Endothelial cell (in vitro differentiated cells): ENCODE data around the gene ADORA2B. TPM values are rescaled to one million over a fixed set of nuclear protein-coding genes. Genes with fewer than 3 reads are reported as not detected.

ENCODE experiments used
- DNase-seq: peaks from one replicate; pipeline ENCODE4 v3.0.0; 2021; ENCODE audit warnings: low spot score
- H3K27ac Mint-ChIP-seq: one replicate; pipeline ENCODE4 v1.8.0; 2021; ENCODE audit warnings: mixed read lengths, inconsistent platforms; ENCODE audit not compliant: unreplicated experiment
- H3K27me3 Mint-ChIP-seq: one replicate; pipeline ENCODE4 v1.8.0; 2021; ENCODE audit warnings: mild to moderate bottlenecking, moderate library complexity, mixed read lengths, inconsistent platforms; ENCODE audit not compliant: unreplicated experiment
- H3K36me3 Mint-ChIP-seq: one replicate; pipeline ENCODE4 v1.8.0; 2021; ENCODE audit warnings: mild to moderate bottlenecking, low read depth, mixed read lengths, inconsistent platforms; ENCODE audit not compliant: unreplicated experiment
- H3K4me1 Mint-ChIP-seq: one replicate; pipeline ENCODE4 v1.8.0; 2021; ENCODE audit warnings: mild to moderate bottlenecking, mixed read lengths, inconsistent platforms; ENCODE audit not compliant: unreplicated experiment
- H3K4me3 Mint-ChIP-seq: one replicate; pipeline ENCODE4 v1.8.0; 2021; ENCODE audit warnings: mild to moderate bottlenecking, mixed read lengths, inconsistent platforms; ENCODE audit not compliant: unreplicated experiment
- H3K9me3 Mint-ChIP-seq: one replicate; pipeline ENCODE4 v1.8.0; 2021; ENCODE audit warnings: mixed read lengths, inconsistent platforms; ENCODE audit not compliant: unreplicated experiment
- CTCF ChIP-seq: fragments of 200-600 bp; sonication (generic); IDR thresholded peaks from one replicate; pipeline ENCODE4 v1.5.0; 2021; ENCODE audit warnings: antibody characterized with exemption; ENCODE audit not compliant: unreplicated experiment
- total RNA-seq: library from RNA; stranded (reverse); fragmentation: NEBNext Ultra II Directional; extraction: Animal tissue kit (Norgen Biotek cat#: 25700); gene quantifications from one replicate; pipeline ENCODE4 v1.2.1, GENCODE V29; 2021; ENCODE audit not compliant: unreplicated experiment

The ADORA2B gene
- total RNA-seq, 1 donor from 2014 or later: 5.2 TPM

GRCh38 chr17:15917438-15918027 lies 27.4 kb upstream of the ADORA2B start:
- no peak for DNase-seq
- Mint-ChIP-seq H3K4me1 (peaks cover 25% of the 10 kb centered on the region), H3K4me3 (no peak overlapping the region), H3K9me3 (peaks cover 5% of the 10 kb centered on the region), H3K27me3 (peaks cover 5% of the 10 kb centered on the region), H3K27ac (no peak overlapping the region), H3K36me3 (peaks cover 4% of the 10 kb centered on the region)
- TF ChIP-seq CTCF: no peak

GRCh38 chr17:15918261-15918660 lies 26.7 kb upstream of the ADORA2B start:
- peaks cover 5% of the 10 kb centered on the region for H3K9me3 Mint-ChIP-seq
- H3K36me3 Mint-ChIP-seq: peaks cover 4% of the 10 kb centered on the region
- no peak for TF ChIP-seq CTCF
- peaks cover 5% of the 10 kb centered on the region for H3K27me3 Mint-ChIP-seq
- peaks cover 25% of the 10 kb centered on the region for H3K4me1 Mint-ChIP-seq
- no peak for DNase-seq
- H3K4me3 Mint-ChIP-seq: no peak overlapping the region
- no peak overlapping the region for H3K27ac Mint-ChIP-seq

- H3K36me3 Mint-ChIP-seq: peaks cover 4% of the 10 kb centered on the region
- TF ChIP-seq CTCF: no peak
- H3K9me3 Mint-ChIP-seq: peaks cover 5% of the 10 kb centered on the region
- no peak overlapping the region for H3K27ac Mint-ChIP-seq
- peaks cover 5% of the 10 kb centered on the region for H3K27me3 Mint-ChIP-seq
- DNase-seq: no peak
- H3K4me3 Mint-ChIP-seq: no peak overlapping the region
- H3K4me1 Mint-ChIP-seq: peaks cover 22% of the 10 kb centered on the region
These were observed 26.2 kb upstream of the ADORA2B start for GRCh38 chr17:15918661-15919259.

GRCh38 chr17:15919466-15919865 lies 25.5 kb upstream of the ADORA2B start:
- Mint-ChIP-seq H3K9me3 (peaks cover 5% of the 10 kb centered on the region), H3K4me3 (no peak overlapping the region), H3K27me3 (peaks cover 5% of the 10 kb centered on the region), H3K4me1 (peaks cover 15% of the 10 kb centered on the region), H3K36me3 (peaks cover 4% of the 10 kb centered on the region), H3K27ac (no peak overlapping the region)
- no peak for TF ChIP-seq CTCF
- DNase-seq: no peak

GRCh38 chr17:15920758-15921239 lies 24.1 kb upstream of the ADORA2B start:
- Mint-ChIP-seq H3K4me1 (peaks cover 6% of the 10 kb centered on the region), H3K27me3 (peaks cover 8% of the 10 kb centered on the region), H3K9me3 (no peaks in the 10 kb centered on the region), H3K27ac (no peak overlapping the region), H3K36me3 (no peaks in the 10 kb centered on the region), H3K4me3 (no peak overlapping the region)
- TF ChIP-seq CTCF: no peak
- DNase-seq: no peak
